ENCODE results near the gene THG1L.

THG1L gene

GRCh38 chr5:157729858-157730257 lies 1.4 kb upstream of the THG1L start:
- H3K27ac ChIP-seq (ENCODE audit: poor library complexity, severe bottlenecking) = no peak overlapping the region
- H3K4me3 ChIP-seq (ENCODE audit: severe bottlenecking) = no peak overlapping the region
- no peak for DNase-seq (ENCODE audit: low spot score)
- H3K27me3 ChIP-seq (ENCODE audit: insufficient read depth, poor library complexity, severe bottlenecking) = no peaks in the 10 kb centered on the region
- H3K36me3 ChIP-seq (ENCODE audit: low read depth) = peaks cover 25% of the 10 kb centered on the region
- TF ChIP-seq CTCF (IDR thresholded peaks at IDR 0.05; ENCODE audit: poor library complexity, severe bottlenecking) = no peak
- H3K4me1 ChIP-seq (ENCODE audit: insufficient read depth, poor library complexity, severe bottlenecking) = peaks cover 5% of the 10 kb centered on the region
- H3K9me3 ChIP-seq (ENCODE audit: severe bottlenecking) = no peaks in the 10 kb centered on the region
- no peak for ATAC-seq (ENCODE audit: low read depth)

- no peaks in the 10 kb centered on the region for H3K9me3 ChIP-seq (ENCODE audit: severe bottlenecking)
- no peak for ATAC-seq (ENCODE audit: low read depth)
- TF ChIP-seq CTCF (IDR thresholded peaks at IDR 0.05; ENCODE audit: poor library complexity, severe bottlenecking) = no peak
- no peak for DNase-seq (ENCODE audit: low spot score)
- peak overlapping the region; percentile 54 for H3K27ac ChIP-seq (ENCODE audit: poor library complexity, severe bottlenecking)
- peaks cover 5% of the 10 kb centered on the region for H3K4me1 ChIP-seq (ENCODE audit: insufficient read depth, poor library complexity, severe bottlenecking)
- H3K27me3 ChIP-seq (ENCODE audit: insufficient read depth, poor library complexity, severe bottlenecking) = no peaks in the 10 kb centered on the region
- H3K4me3 ChIP-seq (ENCODE audit: severe bottlenecking) = peak overlapping the region; percentile 57
- peaks cover 33% of the 10 kb centered on the region for H3K36me3 ChIP-seq (ENCODE audit: low read depth)
Measured at GRCh38 chr5:157730900-157731271, 334 bp upstream of the THG1L start.

GRCh38 chr5:157732130-157732514 lies 902 bp downstream of the THG1L start:
- H3K9me3 ChIP-seq (ENCODE audit: severe bottlenecking) = no peaks in the 10 kb centered on the region
- H3K4me3 ChIP-seq (ENCODE audit: severe bottlenecking) = no peak overlapping the region
- no peak for ATAC-seq (ENCODE audit: low read depth)
- H3K27me3 ChIP-seq (ENCODE audit: insufficient read depth, poor library complexity, severe bottlenecking) = no peaks in the 10 kb centered on the region
- peaks cover 5% of the 10 kb centered on the region for H3K4me1 ChIP-seq (ENCODE audit: insufficient read depth, poor library complexity, severe bottlenecking)
- no peak for TF ChIP-seq CTCF (IDR thresholded peaks at IDR 0.05; ENCODE audit: poor library complexity, severe bottlenecking)
- H3K27ac ChIP-seq (ENCODE audit: poor library complexity, severe bottlenecking) = no peak overlapping the region
- H3K36me3 ChIP-seq (ENCODE audit: low read depth) = peaks cover 41% of the 10 kb centered on the region
- no peak for DNase-seq (ENCODE audit: low spot score)

GRCh38 chr5:157732596-157733262 lies 1.5 kb downstream of the THG1L start:
- Histone ChIP-seq H3K9me3 (ENCODE audit: severe bottlenecking) (no peaks in the 10 kb centered on the region), H3K36me3 (ENCODE audit: low read depth) (peaks cover 46% of the 10 kb centered on the region), H3K4me1 (ENCODE audit: insufficient read depth, poor library complexity, severe bottlenecking) (peaks cover 5% of the 10 kb centered on the region), H3K27me3 (ENCODE audit: insufficient read depth, poor library complexity, severe bottlenecking) (no peaks in the 10 kb centered on the region), H3K27ac (ENCODE audit: poor library complexity, severe bottlenecking) (no peak overlapping the region), H3K4me3 (ENCODE audit: severe bottlenecking) (no peak overlapping the region)
- no peak for TF ChIP-seq CTCF (IDR thresholded peaks at IDR 0.05; ENCODE audit: poor library complexity, severe bottlenecking)
- DNase-seq (ENCODE audit: low spot score) = no peak
- no peak for ATAC-seq (ENCODE audit: low read depth)

GRCh38 chr5:157734436-157734835 lies 3.2 kb downstream of the THG1L start:
- TF ChIP-seq CTCF (IDR thresholded peaks at IDR 0.05; ENCODE audit: poor library complexity, severe bottlenecking) = no peak
- no peak for DNase-seq (ENCODE audit: low spot score)
- ATAC-seq (ENCODE audit: low read depth) = no peak
- Histone ChIP-seq H3K27ac (ENCODE audit: poor library complexity, severe bottlenecking) (no peak overlapping the region), H3K4me3 (ENCODE audit: severe bottlenecking) (no peak overlapping the region), H3K9me3 (ENCODE audit: severe bottlenecking) (no peaks in the 10 kb centered on the region), H3K4me1 (ENCODE audit: insufficient read depth, poor library complexity, severe bottlenecking) (peaks cover 5% of the 10 kb centered on the region), H3K36me3 (ENCODE audit: low read depth) (peaks cover 60% of the 10 kb centered on the region), H3K27me3 (ENCODE audit: insufficient read depth, poor library complexity, severe bottlenecking) (no peaks in the 10 kb centered on the region)

Data from RWPE2 (cell line).